Left kidney (tissue), 2 donors: Measurements from ENCODE around the gene PPP1R1B. TPM values are rescaled to one million over a fixed set of nuclear protein-coding genes. Genes with fewer than 3 reads are reported as not detected.

Experiments used
- DNase-seq: peaks from one replicate; pipeline ENCODE4 v3.0.0-alpha.2; 2013
- polyA plus RNA-seq: library from polyadenylated mRNA; unstranded; fragments of 120-200 nt; gene quantifications from one replicate; pipeline ENCODE4 v1.2.1, GENCODE V29; 2013; ENCODE audit not compliant: insufficient read length

The PPP1R1B gene
- polyA plus RNA-seq, 1 donor: 15.2 TPM

DNA sequence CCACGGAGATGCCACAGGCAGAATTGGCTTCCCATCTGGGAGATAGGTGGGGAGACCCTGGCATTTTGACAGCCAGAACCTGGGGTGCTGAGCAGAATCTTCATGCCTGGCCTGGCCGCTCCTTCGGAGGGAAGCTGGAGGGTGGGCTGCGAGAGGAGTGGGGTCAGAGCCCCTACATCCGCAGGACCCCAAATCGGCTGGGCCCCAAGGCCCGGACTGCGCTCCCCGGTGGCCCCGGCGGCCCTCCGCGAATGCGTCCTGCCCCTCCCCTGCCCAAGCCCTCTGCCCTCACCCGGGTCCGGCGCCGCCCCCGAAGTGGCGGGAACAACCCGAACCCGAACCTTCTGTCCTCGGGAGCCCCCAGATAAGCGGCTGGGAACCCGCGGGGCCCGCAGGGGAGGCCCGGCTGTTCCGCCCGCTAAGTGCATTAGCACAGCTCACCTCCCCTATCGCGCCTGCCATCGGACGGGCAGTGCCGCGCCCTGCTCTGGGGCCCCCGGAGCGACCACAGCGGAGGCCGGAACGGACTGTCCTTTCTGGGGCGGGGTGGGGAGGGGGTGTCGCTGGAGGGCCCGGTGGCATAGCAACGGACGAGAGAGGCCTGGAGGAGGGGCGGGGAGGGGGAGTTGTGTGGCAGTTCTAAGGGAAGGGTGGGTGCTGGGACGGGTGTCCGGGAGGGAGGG lies 40.7 kb downstream of the PPP1R1B start:
- DNase-seq: no peak

DNA sequence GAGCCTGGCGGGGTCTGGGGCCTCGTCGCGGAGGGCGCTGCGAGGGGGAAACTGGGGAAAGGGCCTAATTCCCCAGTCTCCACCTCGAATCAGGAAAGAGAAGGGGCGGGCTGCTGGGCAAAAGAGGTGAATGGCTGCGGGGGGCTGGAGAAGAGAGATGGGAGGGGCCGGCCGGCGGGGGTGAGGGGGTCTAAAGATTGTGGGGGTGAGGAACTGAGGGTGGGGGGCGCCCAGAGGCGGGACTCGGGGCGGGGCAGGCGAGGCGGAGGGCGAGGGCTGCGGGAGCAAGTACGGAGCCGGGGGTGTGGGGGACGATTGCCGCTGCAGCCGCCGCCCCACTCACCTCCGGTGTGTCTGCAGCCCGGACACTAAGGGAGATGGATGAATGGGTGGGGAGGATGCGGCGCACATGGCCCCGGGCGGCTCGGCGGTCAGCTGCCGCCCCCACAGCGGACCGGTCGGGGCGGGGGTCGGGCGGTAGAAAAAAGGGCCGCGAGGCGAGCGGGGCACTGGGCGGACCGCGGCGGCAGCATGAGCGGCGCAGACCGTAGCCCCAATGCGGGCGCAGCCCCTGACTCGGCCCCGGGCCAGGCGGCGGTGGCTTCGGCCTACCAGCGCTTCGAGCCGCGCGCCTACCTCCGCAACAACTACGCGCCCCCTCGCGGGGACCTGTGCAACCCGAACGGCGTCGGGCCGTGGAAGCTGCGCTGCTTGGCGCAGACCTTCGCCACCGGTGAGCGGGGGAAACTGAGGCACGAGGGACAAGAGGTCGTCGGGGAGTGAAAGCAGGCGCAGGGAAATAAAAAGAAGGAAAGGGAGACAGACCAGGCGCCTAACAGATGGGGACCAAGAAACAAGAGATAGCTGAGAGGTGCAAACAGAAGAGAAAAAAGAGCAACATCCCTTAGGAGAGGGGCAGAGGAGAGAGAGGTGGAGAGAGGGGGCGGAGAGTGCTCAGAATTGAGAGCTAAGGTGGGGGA lies 41.5 kb downstream of the PPP1R1B start, which contains the start of gene PNMT:
Gene PNMT, plus strand, starts transcription at position 509 of the 980 bp plus-strand sequence. Its CDS starts 23 bp downstream, at position 532.
- DNase-seq: peak; percentile 59

DNA sequence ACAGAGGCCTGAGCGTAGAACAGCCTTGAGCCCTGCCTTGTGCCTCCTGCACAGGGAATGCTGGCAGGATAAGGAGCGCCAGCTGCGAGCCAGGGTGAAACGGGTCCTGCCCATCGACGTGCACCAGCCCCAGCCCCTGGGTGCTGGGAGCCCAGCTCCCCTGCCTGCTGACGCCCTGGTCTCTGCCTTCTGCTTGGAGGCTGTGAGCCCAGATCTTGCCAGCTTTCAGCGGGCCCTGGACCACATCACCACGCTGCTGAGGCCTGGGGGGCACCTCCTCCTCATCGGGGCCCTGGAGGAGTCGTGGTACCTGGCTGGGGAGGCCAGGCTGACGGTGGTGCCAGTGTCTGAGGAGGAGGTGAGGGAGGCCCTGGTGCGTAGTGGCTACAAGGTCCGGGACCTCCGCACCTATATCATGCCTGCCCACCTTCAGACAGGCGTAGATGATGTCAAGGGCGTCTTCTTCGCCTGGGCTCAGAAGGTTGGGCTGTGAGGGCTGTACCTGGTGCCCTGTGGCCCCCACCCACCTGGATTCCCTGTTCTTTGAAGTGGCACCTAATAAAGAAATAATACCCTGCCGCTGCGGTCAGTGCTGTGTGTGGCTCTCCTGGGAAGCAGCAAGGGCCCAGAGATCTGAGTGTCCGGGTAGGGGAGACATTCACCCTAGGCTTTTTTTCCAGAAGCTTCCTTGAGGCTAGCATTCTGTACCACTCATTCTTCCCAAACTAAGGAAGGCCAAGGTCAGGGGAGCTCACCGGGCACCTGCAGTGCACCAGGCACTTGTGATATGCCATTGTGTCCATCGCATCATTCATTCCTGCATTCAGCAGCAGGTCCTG lies 43.4 kb downstream of the PPP1R1B start:
- no peak for DNase-seq

DNA sequence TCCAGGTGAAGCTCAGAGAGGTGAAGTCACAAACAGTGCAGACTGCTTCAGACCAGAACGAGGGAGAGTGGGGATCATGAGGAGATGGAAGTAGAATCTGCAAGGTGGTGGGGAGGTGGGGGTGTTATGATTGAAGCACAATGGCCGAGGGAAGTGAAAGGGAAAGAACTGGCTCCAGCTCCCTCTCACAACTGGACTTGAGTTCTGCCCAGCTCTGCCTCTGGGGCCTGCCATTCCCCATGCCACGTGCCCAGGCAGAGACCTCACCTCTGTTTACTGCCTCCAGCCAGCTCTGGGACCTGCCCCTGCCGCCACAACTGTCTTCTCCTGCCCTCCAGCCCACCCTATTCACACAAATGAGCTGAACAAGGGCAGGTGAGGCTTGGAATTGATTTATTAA lies 44.0 kb downstream of the PPP1R1B start:
- no peak for DNase-seq

DNA sequence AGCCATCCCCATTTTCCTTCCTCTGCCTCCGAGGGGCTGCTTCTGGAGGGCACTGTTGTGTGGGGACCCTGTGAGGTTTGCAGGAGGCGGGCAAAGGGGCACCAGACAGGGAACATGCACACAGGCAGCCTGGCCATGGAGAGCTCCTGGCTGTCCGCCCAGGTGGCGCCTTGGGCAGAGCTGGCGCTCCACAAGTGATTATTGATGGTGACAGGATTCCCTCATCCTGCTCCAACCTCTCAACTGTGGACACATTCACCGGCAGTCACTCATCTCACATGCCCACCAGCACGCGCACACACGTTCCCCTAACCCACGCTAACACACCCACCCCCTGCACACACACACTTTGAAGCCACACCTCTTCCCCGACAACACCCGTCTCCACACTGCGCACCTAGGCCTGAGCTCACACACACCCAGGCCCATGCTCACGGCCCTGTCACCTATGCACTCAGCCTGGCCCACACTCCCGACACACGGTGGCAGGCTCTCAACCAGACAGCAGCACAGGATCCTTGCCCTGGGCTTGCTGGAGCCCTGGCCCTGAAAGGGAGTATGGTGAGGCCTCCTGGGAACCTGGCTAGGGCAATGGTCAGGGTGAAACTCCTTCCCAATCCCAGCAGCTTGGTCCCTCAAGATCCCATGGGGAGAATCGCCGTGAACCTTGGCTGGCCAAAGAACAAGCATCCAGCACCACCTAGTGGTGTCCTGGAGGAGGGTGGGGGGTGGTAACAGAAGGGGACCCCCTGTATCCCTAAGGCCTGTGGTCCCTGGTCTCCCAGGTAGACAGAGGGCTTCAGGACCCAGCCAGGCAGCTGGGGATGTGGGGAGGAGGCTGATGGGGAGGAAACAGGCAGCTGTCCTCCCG lies 45.1 kb downstream of the PPP1R1B start:
- DNase-seq: no peak

DNA sequence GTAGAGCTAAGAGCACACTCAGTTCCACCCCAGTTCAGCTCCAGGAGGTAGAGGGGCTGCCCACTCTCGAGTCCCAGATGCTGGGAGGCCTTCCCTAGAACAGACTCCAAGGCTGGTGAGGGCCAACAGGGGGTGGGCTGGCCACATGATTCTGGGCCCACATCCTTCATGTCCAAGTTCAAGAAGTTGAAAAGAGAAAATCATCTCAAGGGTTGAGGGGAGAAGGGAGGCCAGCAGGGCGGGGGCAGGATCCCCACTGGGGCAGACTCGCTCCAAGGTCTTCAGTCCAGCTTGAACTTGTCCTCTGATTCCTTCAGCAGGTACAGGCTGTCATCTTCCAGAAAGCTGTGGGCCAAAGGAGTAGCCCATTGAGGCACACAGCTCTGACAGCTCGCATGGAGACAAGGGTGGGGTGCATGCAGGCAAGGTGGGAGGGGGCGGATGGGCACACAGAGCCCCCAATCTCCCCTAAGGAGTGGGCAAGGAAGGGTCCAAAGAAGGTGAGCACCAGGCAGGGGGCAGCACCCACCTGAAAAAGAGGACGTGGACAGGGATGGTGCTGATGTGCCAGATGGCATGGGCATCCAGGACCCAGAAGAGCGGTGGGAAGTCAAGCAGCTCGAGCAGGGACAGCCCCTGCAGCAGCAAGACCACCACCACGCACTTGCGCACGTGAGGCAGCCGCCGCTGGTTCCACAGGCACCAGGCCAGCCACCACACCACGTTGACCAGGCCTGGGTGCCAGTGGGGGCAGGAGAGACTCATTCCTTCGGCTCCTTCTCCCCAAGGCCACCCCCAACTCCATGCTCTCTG lies 46.0 kb downstream of the PPP1R1B start:
- DNase-seq: no peak

DNA sequence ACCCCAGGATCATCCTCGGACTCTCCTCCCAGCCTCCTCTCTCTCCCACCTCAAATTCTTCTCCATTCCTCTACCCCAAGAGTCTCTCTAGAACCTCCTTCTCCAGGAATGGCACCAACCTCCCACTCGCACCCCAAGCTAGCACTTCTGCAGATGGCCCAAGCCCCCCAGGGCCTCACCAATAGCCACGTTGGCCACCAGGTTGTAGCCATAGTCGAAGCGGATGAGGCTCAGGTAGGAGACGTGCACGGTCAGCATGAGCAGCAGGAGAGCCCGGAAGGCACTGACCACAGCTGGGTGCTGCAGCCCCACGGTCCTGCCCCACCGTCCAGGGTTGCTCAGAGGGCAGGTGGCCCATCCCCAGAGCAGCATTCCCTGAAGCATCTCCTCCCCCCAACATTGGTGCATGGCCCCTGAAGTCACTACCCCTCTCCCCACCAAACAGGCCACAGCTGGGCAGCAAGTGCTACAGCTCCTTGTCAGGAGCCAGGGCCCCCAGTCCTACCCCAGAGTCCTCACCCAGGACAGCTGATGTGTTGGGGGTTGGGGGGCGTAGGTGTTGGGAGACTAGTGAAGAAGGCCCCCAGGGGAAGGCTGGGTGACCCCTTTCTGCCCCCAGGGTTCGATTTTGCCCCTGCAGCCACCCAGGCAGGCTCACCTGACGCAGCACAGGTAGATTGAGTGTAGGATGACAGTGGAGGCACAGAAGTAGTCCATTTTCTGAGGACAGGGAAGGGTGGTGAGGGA lies 46.8 kb downstream of the PPP1R1B start:
- no peak for DNase-seq

DNA sequence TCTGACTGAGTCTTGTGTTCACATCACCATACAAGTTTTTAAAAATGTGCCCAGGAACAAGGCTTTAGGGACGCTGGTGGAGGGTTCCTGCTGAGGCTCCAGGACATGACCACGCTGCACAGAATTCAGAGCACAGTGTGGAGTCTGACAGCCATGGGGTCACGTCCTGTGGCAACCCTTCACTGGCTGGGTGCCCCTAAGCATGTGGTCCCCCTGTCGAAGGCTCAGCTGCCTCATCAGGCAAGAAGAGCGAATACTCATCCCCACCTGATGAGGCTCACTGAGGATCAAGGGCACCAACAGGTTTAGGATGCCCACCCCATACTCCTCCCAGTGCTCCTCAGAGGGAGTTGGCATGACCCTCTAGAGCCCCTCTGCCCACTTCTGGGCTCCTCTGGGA lies 47.4 kb downstream of the PPP1R1B start:
- DNase-seq: no peak

DNA sequence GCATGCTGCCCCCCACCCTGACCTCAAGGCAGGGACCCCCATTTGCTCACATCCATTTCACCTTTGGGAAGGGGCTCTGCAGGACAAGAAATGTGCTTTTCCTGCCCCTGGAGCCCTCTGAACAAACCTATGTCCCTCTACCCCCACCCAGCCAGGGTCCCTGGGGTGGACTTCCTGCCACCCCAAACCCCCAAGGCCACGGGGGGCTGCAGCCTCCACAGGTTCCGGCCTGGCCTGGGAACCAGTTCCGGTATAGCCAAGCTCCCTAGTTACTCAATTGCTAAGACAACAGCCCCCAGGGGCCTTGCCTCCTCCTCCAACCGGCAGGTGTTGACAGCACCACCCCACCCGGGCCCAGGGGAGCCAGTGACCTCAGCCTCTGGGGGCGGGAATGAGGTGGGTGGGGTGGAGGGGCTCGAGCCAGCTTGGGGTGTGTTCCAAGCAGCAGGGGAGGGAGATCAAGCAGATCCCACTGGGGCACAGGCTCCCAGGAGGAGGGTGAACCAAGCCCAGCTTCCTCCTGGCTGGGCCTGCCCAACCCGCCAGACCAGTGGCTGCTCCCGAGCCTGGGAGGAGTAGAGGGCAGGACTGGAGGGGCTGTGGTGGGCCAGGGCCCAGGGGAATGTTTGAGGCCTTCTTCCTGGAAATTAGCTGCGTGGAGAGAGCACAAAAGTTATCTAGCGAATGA lies 48.1 kb downstream of the PPP1R1B start:
- no peak for DNase-seq

DNA sequence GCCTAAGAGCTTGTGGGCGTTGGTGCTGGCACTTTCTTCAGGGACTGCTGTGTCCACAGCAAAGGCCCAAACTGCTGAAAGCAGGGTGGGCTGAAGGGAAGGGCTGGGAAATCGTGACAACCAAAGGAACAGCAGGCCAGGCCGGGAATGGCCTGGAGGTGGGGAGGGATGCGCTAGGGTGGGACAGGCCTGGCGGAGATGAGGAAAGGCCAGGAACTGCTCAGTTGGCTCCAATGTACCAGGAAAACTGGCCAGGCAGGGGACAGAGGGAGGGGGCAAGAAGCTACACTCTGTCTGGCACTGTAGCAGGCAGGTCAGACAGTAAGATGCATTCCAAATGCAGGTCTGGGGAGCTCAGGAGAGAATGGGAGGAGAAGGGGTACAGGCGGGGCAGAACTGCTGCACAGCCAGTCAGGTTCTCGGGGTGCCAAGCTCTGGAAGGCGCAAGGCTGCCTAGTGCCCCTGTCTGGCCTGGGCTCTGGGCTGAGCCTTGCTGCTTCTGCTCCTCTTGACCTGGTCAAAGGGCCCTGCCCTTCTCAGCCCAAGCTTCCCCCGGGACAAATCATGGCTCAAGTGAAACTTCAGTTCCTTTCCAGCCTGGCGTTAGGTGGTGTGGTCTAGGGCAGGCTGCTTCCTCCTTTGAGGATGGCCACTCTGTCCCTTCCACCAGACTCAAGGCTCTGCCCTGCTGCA lies 48.8 kb downstream of the PPP1R1B start:
- DNase-seq: no peak

DNA sequence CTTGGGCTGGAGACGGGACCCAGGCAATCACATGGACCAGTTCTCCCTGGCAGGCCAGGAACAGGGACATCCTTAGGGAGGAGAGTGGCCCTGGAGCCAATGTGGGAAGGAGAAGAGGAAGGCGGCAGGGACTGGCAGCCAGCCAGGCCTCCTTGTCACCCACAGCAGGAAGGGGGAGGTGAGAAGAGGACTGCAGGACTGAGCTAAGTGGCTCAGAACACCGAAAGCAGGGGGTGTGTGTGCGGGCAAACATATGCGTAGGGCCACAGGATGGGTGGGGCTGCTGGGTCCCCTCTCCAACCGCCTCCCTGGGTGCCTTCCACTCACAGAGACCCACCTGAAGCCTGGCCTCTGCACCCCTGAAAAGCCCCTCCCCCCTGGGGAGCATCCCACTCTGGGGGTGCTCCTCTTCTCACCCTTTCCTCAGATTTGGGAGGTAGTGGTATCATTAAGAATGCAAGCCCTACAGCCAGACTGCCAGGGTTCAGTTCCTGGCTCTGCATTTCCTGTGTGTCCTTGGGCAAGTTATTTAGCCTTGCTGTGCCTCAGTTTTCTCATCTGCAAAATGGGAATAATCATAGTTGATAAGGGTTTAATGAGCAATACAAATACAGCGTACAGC lies 49.6 kb downstream of the PPP1R1B start:
- no peak for DNase-seq

DNA sequence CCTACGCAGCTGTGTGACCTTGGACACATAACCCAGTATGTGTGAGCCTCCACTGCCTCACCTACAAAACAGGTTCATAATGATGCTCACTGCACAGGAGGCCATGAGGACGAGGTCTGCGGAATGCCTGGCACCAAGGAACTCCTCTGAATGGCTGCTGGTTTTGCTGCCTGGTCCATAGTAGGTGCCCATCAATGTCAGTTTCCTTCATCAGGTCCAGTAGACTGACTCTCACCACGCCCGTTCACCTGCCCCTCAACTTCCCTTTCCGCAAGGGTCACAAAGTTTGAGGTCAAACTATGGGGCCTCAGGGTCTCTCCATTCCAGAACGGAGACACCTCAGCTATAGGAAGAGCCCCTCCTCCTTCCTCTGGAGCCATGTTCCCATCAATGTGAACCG lies 50.3 kb downstream of the PPP1R1B start:
- DNase-seq: no peak

DNA sequence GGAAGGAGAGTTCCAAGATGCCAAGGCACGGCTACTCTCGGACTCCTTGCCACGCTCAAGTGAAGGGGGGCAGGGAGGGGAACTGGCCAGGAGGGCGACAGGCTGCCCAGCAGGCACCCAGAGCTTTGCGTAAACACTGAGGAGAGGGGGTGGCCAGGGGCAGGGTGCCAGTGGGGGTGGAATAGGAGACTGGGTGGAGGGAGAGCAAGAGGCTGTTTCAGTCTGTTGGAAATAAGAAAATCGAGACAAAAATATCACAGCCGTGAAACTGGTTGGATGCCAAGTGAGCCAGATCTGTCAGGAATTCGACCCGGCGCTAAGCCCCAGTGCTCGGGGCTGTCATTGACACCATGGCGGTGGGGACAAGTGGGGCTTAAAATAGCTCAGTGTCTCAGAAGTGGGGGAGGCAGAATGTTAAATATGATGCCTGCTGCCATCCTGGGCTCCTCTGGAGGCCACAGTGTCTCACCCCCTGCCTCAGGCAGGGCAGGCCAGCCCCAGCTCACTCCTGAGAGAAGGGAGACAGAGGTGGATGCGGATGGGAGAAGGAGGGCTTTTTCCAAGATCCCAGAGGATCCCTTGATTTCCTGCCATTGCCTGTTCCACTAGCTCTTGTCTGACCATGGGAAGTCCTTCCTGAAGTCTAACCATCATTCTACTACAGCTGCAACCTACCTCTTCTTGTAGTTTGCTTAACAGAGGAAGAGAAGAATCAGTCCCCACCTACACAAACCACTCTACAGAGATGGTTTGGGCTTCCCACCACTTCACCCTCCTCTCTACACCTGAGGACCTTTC lies 51.0 kb downstream of the PPP1R1B start:
- DNase-seq: peak; percentile 74

DNA sequence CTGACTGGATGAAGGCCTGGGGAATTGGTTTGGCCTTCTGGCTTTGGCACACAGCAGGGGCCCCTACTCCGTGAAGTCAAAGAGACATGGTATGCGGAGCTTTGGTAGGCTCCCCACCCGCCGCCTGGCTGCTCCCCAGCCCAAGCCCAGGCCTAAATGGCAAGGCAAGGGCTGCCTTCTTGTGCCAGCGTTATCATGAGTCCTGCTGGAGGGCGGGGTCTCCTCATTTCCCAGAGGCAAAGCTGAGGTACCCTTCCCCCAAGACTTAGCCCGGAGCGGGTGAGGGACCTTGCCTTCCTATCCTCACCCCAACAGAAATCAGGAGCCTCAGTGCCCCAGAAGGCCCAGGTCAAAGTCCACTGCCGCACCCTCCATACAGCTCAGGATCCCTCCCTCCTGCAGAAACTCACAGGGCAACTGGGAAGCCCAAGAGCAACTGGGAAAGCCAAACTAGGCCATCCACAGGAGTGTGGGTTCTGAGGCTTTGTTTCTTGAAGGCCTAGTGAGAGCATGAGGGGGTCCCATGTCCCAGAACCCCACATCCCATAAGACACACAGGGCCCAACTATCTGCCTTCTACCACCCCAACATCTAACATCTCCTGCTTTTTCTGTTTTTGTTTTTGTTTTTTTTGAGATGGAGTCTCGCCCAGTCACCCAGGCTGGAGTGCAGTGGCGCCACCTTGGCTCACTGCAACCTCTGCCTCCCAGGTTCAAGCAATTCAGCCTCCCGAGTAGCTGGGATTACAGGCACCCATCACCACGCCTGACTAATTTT lies 51.8 kb downstream of the PPP1R1B start:
- DNase-seq: no peak

DNA sequence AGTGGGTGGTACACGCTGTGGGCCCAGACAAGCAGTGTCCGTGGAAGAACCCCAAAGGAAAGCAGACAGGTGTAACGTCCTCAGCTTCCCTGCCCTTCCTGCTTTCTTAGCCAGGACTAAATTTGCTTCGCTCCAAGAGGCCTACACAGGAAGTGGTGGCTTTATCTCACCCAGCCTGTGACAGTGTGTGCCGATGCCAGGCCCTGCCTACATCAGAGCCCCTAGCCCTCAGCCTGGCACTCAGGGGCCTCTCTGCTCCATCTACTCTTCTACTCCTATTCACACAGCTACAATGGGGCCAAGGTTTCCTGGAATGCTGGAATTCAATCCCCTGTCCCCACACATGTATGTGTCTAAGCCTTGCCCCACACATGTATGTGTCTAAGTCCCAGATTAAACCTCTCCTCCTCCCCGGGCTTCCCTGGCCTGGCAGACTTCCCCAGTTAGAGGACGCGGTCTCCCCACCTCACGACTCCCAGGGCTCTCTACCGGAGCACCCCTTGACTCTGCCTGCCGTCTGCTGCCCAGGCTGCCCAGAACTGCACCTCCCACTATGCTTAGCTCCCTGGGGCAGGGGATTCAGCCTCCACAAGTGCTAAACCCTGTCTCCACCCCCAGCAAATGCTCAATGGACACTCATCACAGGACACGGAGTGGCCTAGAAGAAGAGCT lies 52.9 kb downstream of the PPP1R1B start:
- no peak for DNase-seq
